ENCODE results near the gene MZT2A.

GRCh38 chr2:131521961-131522781, 30.0 kb upstream of the MZT2A start:
- TF ChIP-seq TAF1 (IDR thresholded peaks at IDR 0.05; ENCODE audit: low read depth) (no peak), POLR2AphosphoS5 (IDR thresholded peaks at IDR 0.05) (no peak)
- TF ChIP-seq, protein P1, sequence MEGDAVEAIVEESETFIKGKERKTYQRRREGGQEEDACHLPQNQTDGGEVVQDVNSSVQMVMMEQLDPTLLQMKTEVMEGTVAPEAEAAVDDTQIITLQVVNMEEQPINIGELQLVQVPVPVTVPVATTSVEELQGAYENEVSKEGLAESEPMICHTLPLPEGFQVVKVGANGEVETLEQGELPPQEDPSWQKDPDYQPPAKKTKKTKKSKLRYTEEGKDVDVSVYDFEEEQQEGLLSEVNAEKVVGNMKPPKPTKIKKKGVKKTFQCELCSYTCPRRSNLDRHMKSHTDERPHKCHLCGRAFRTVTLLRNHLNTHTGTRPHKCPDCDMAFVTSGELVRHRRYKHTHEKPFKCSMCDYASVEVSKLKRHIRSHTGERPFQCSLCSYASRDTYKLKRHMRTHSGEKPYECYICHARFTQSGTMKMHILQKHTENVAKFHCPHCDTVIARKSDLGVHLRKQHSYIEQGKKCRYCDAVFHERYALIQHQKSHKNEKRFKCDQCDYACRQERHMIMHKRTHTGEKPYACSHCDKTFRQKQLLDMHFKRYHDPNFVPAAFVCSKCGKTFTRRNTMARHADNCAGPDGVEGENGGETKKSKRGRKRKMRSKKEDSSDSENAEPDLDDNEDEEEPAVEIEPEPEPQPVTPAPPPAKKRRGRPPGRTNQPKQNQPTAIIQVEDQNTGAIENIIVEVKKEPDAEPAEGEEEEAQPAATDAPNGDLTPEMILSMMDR (IDR thresholded peaks at IDR 0.05; ENCODE audit: poor library complexity, severe bottlenecking): no peak
